ENCODE data around the gene EPB41L2.

GRCh38 chr6:131036601-131037000 is 26.4 kb downstream of the EPB41L2 start:
- TF ChIP-seq POLR2AphosphoS5 (IDR thresholded peaks at IDR 0.05) (no peak), CTCF (IDR thresholded peaks at IDR 0.05) (no peak), EP300 (IDR thresholded peaks at IDR 0.05) (no peak)
